K562 (cell line): ENCODE results near the gene KIF18B. TPM values are rescaled to one million over a fixed set of nuclear protein-coding genes. Genes with fewer than 3 reads are reported as not detected.

ENCODE experiments used
- CBFA2T2 ChIP-seq: fragments of 450-650 bp; conservative IDR thresholded peaks from 2 replicates; pipeline ENCODE4 v1.6.1; 2017; ENCODE audit warnings: mild to moderate bottlenecking
- CBX2 ChIP-seq: fragments of 200-600 bp; sonication (generic); IDR thresholded peaks from one replicate; pipeline ENCODE4 v1.6.1; 2012; ENCODE audit warnings: mild to moderate bottlenecking, low read length, inconsistent platforms; ENCODE audit not compliant: insufficient read depth, poor library complexity, severe bottlenecking
- FIP1L1 ChIP-seq: fragments of 200-400 bp; formaldehyde crosslinking; IDR thresholded peaks from 2 replicates; pipeline ENCODE4 v1.6.1; 2018; ENCODE audit warnings: mild to moderate bottlenecking, low read depth, low read length; ENCODE audit not compliant: poor library complexity, severe bottlenecking
- FOXK2 ChIP-seq, 2 experiments: fragments of 450-650 bp; IDR thresholded peaks in 1 of 2; conservative IDR thresholded peaks in 1 of 2; 2 replicates each; pipeline ENCODE4 v1.6.1; 2016; ENCODE audit warnings: low read depth in 2 of 2, mild to moderate bottlenecking in 1 of 2
- ILF3 ChIP-seq: fragments of 450-650 bp; IDR thresholded peaks from 2 replicates; pipeline ENCODE4 v1.6.1; 2018; ENCODE audit warnings: antibody characterized with exemption, mild to moderate bottlenecking, moderate library complexity, borderline replicate concordance
- MCM7 ChIP-seq, 2 experiments: fragments of 450-650 bp; IDR thresholded peaks; 2 replicates each; pipeline ENCODE4 v1.6.1; 2016 to 2018
- NRF1 ChIP-seq, 2 experiments: fragments of 450-650 bp; IDR thresholded peaks in 1 of 2; conservative IDR thresholded peaks in 1 of 2; 2 replicates each; pipeline ENCODE4 v1.6.1; 2014; ENCODE audit warnings: mild to moderate bottlenecking in 2 of 2
- RB1 ChIP-seq: fragments of 450-650 bp; IDR thresholded peaks from 2 replicates; pipeline ENCODE4 v1.6.1; 2017; ENCODE audit warnings: low read depth, mild to moderate bottlenecking
- RBM22 ChIP-seq: fragments of 200-400 bp; formaldehyde crosslinking; IDR thresholded peaks from 2 replicates; pipeline ENCODE4 v1.6.1; 2018; ENCODE audit warnings: low read length, low read depth; ENCODE audit not compliant: poor library complexity, severe bottlenecking
- RBM34 ChIP-seq: fragments of 200-400 bp; formaldehyde crosslinking; IDR thresholded peaks from 2 replicates; pipeline ENCODE4 v1.6.1; 2018; ENCODE audit warnings: low read length, borderline replicate concordance; ENCODE audit not compliant: insufficient read depth
- SPI1 ChIP-seq: IDR thresholded peaks from 2 replicates; pipeline ENCODE4 v1.6.1; 2011; ENCODE audit warnings: low read depth, low read length, control low read depth, borderline replicate concordance
- SREBF1 ChIP-seq: fragments of 150-350 bp; IDR thresholded peaks from 2 replicates; pipeline ENCODE4 v1.6.1; 2014; ENCODE audit warnings: antibody characterized with exemption, low read depth, low read length, borderline replicate concordance
- SRSF9 ChIP-seq: fragments of 200-400 bp; formaldehyde crosslinking; IDR thresholded peaks from 2 replicates; pipeline ENCODE4 v1.6.1; 2017; ENCODE audit warnings: low read depth, low read length, borderline replicate concordance
- STAT5B ChIP-seq: fragments of 250-450 bp; sonication (Bioruptor Pico); IDR thresholded peaks from 2 replicates; pipeline ENCODE4 v1.8.0; 2021; ENCODE audit warnings: mild to moderate bottlenecking, inconsistent platforms
- U2AF2 ChIP-seq: fragments of 200-400 bp; formaldehyde crosslinking; optimal IDR thresholded peaks from 2 replicates; pipeline ENCODE3; 2017; ENCODE audit warnings: low read depth, mild to moderate bottlenecking, low read length
- ZBTB12 ChIP-seq: fragments of 250-450 bp; sonication (Bioruptor Pico); IDR thresholded peaks from 2 replicates; pipeline ENCODE4 v1.4.0; 2020
- ZFX ChIP-seq: sonication (generic); formaldehyde crosslinking; IDR thresholded peaks from 2 replicates; pipeline ENCODE4 v1.8.0; 2022; ENCODE audit warnings: mild to moderate bottlenecking, missing genetic modification reagents, moderate library complexity
- ZKSCAN3 ChIP-seq: fragments of 250-450 bp; sonication (Bioruptor Pico); IDR thresholded peaks from 2 replicates; pipeline ENCODE4 v1.4.0; 2020
- polyA plus RNA-seq, 8 experiments: library from polyadenylated mRNA; depleted of rRNA in 4 of 8; stranded (reverse) in 5 of 8; unstranded in 3 of 8; fragments of >200 nt; fragmentation: Nextera tagmentation in 2 of 8; fragmentation: Illumina TruSeq in 1 of 8; extraction: Ambion mirVana in 2 of 8; extraction: Trizol in 1 of 8; gene quantifications; 2 replicates each; pipeline versions ENCODE4 v1.2.1 to v1.2.3, GENCODE V29; 2011 to 2014; ENCODE audit warnings: inconsistent platforms in 1 of 8, missing spikeins in 1 of 8
- total RNA-seq, 7 experiments: library from RNA; depleted of rRNA in 6 of 7; stranded (reverse); fragments of >200 nt in 6 of 7; fragmentation: Illumina TruSeq in 2 of 7; extraction: Trizol in 2 of 7; gene quantifications; 2 replicates each; pipeline versions ENCODE4 v1.2.1 to v1.2.3, GENCODE V29; 2011 to 2021; ENCODE audit warnings: low replicate concordance in 1 of 7

The KIF18B gene
- total and polyA plus RNA-seq, 9 of the 15 experiments (the other 6 are each of a cell fraction or from before 2014, with no cell fraction given) = 2.0 to 42.8 (median 13.2) TPM

DNA sequence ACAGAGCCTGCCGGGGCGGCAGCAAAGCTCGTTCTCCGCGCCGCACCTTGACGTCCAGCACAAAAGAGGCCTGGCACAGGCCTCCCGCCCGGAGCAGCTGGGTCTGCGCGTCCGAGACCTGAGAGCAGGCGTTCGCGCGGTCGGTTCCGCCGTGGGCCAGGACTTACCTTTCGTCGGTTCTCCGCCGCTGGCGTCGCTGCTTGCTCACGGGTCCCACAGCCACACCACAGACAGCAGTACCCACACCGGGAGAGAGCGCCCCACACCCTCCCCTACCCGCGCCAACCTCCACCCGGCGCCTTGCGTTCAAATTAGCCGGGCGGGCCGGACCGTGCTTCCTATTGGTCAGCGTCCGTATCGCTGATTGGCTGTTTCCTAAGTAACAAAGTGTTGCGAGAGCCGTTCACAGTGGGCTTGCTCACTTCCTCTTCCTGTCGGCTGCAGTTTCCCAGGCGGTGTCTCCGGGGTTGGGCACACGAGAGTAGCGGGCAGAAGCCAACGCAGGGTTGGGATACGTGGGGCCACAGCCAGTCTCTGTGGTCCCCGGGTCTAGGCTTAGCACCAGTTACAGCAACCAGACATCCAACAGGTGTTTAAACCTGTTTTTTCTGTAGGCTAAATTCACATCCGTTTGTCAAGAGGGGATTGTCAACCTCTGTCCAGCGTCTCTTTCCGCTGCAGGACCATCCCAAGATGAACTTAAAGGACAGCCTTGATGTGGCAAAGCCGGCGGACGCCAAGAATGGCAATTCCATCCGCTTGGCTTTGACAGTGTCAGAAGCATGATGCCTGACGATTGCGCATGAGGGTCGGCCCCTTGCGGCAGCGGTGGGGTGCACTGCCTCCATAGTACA is at the start of gene KIF18B (continued):
- no peak for TF ChIP-seq SRSF9
- TF ChIP-seq ZFX (CRISPR knock-in tag) = peak; percentile 90
- no peak for TF ChIP-seq RB1
- peak; percentile 37 for TF ChIP-seq FIP1L1
- no peak for TF ChIP-seq MCM7 (IDR thresholded peaks at IDR 0.05)
- TF ChIP-seq NRF1 (conservative IDR thresholded peaks at IDR 0.05 in 1 of 2, IDR thresholded peaks at IDR 0.05 in 1 of 2) = peak; percentile 70 to 77
- no peak for TF ChIP-seq RBM22
- TF ChIP-seq ZBTB12 (CRISPR knock-in tag) = no peak
- no peak for TF ChIP-seq CBX2
- TF ChIP-seq RBM34 = no peak
- TF ChIP-seq FOXK2 (conservative IDR thresholded peaks at IDR 0.05 in 1 of 2, IDR thresholded peaks at IDR 0.05 in 1 of 2; ENCODE audit: low read depth in 2 of 2) = peak; percentile 38 to 42; a peak in 1 of 4 replicates
- TF ChIP-seq SPI1 = peak; percentile 98
- no peak for TF ChIP-seq CBFA2T2
- no peak for TF ChIP-seq STAT5B (CRISPR knock-in tag)
- no peak for TF ChIP-seq ILF3
- no peak for TF ChIP-seq SREBF1
- TF ChIP-seq ZKSCAN3 (CRISPR knock-in tag) = no peak
- no peak for TF ChIP-seq U2AF2
